WERI-Rb-1 (cell line): ENCODE measurements around the gene RARS2.

Source experiments
- DNase-seq: peaks from one replicate; pipeline ENCODE4 v3.0.0-alpha.2; 2020
- H3K27ac ChIP-seq: fragments of 250-450 bp; sonication (Bioruptor Pico); 2 replicates; pipeline ENCODE4 v1.5.1; 2020; ENCODE audit warnings: mild to moderate bottlenecking, moderate library complexity
- H3K27me3 ChIP-seq: fragments of 250-450 bp; sonication (Bioruptor Pico); 2 replicates; pipeline ENCODE4 v1.5.1; 2021; ENCODE audit warnings: mild to moderate bottlenecking, low read depth, moderate library complexity; ENCODE audit not compliant: insufficient read depth, severe bottlenecking
- H3K36me3 ChIP-seq: fragments of 250-450 bp; sonication (Bioruptor Pico); 2 replicates; pipeline ENCODE4 v1.5.1; 2020; ENCODE audit warnings: mild to moderate bottlenecking, moderate library complexity
- H3K4me3 ChIP-seq: 2 replicates; pipeline ENCODE4 v1.5.1; 2011; ENCODE audit warnings: low read depth, mild to moderate bottlenecking, control low read depth, low read length
- H3K9me3 ChIP-seq: fragments of 250-450 bp; sonication (Bioruptor Pico); 2 replicates; pipeline ENCODE4 v1.5.1; 2021; ENCODE audit warnings: mild to moderate bottlenecking, moderate library complexity; ENCODE audit not compliant: severe bottlenecking
- CTCF ChIP-seq: IDR thresholded peaks from 2 replicates; pipeline ENCODE4 v1.5.1; 2011; ENCODE audit warnings: low read depth, mild to moderate bottlenecking, control low read depth, inconsistent platforms, low read length

The RARS2 gene

DNA sequence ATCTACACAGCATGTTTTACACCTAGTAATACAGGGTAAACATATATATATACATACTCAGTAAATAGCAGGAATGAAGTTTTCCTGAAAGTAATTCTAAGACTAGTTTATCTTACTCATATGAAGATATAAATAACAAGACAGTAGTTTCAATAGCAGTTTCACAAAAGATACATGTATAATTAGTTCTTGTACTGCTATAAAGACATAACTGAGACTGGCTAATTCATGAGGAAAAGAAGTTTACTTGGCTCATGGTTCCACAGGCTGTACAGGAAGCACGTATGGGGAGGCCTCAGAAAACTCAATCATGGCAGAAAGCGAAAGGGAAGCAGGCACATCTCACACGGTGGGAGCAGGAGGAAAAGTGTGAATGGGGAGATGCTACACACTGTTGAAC is 16.9 kb downstream of the RARS2 start:
- H3K4me3 ChIP-seq = no peak overlapping the region
- H3K36me3 ChIP-seq = peaks cover 3% of the 10 kb centered on the region; the same call in 1 of the 2 replicates
- TF ChIP-seq CTCF = no peak

GRCh38 chr6:87572021-87572420 is 17.8 kb downstream of the RARS2 start:
- Histone ChIP-seq H3K9me3 (no peaks in the 10 kb centered on the region), H3K27me3 (no peaks in the 10 kb centered on the region), H3K27ac (no peak overlapping the region), H3K36me3 (peaks cover 3% of the 10 kb centered on the region; the same call in 1 of the 2 replicates), H3K4me3 (no peak overlapping the region)
- DNase-seq = no peak
- TF ChIP-seq CTCF = no peak

More for the DNA sequence above, 16.9 kb downstream of the RARS2 start:
- DNase-seq = no peak
- no peak overlapping the region for H3K27ac ChIP-seq
- H3K9me3 ChIP-seq = no peaks in the 10 kb centered on the region
- no peaks in the 10 kb centered on the region for H3K27me3 ChIP-seq

DNA sequence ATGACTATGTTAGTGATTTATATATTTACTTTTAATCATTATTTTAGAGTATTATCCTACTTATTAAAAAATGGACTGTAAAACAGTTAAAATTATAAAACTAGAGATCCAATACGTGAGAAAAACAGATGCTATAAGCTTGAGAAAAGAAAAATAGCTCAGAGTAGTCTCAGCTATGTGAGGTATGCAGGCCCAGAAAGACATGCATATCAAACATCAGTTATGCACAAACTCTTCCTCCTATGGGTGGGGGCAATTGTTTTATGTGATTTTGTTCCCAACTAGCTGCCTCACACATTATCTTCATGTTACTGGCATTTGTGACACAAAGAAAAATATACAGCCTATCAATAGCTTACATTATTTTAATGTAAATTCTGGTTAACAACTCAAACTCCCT is 28.8 kb downstream of the RARS2 start:
- H3K4me3 ChIP-seq = no peak overlapping the region
- peaks cover 47% of the 10 kb centered on the region for H3K36me3 ChIP-seq
- no peak for TF ChIP-seq CTCF
- no peaks in the 10 kb centered on the region for H3K27me3 ChIP-seq
- H3K9me3 ChIP-seq = no peaks in the 10 kb centered on the region
- no peak for DNase-seq
- H3K27ac ChIP-seq = no peak overlapping the region

DNA sequence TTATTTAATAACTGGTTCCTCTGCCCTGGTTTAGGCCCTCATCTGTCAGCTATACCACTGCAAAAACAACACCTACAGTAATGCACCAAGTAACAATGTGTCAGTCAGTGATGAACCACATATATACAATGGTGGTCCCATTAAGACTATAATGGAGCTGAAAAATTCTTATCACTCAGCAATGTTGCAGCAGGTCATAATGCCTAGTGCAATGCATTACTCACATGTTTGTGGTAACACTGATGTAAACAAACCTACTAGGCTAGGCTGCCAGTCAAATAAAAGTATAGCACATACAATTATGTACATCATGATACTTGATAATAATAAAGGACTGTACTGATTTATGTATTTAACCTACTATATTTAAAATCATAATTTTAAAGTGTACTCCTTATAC is 31.3 kb downstream of the RARS2 start:
- Histone ChIP-seq H3K36me3 (peaks cover 50% of the 10 kb centered on the region), H3K9me3 (no peaks in the 10 kb centered on the region), H3K4me3 (no peak overlapping the region), H3K27me3 (no peaks in the 10 kb centered on the region), H3K27ac (no peak overlapping the region)
- no peak for TF ChIP-seq CTCF
- DNase-seq = no peak

DNA sequence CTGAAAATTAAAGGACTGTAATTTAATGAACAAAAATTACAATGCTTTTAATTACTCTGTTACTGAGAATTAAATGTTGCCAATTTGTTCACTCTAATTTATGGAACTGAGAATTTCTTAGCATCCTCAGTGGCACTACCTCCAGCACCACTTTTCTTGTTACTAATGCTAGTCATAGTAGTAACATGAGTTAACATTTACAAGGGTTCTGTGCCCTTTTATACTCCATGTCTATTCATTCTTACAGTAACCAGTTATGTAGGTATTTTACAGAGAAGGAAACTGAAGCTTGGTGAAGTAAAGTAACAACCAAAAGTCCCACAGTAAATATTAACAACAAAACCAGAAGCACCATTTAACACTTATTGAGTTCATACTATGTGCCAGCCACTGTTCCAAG is 34.3 kb downstream of the RARS2 start:
- peaks cover 31% of the 10 kb centered on the region for H3K36me3 ChIP-seq
- no peaks in the 10 kb centered on the region for H3K27me3 ChIP-seq
- H3K4me3 ChIP-seq = no peak overlapping the region
- H3K27ac ChIP-seq = no peak overlapping the region
- DNase-seq = no peak
- no peaks in the 10 kb centered on the region for H3K9me3 ChIP-seq
- TF ChIP-seq CTCF = no peak

GRCh38 chr6:87553159-87553765 is 36.5 kb downstream of the RARS2 start:
- Histone ChIP-seq H3K36me3 (peaks cover 25% of the 10 kb centered on the region), H3K9me3 (no peaks in the 10 kb centered on the region), H3K27me3 (no peaks in the 10 kb centered on the region), H3K4me3 (no peak overlapping the region), H3K27ac (no peak overlapping the region)
- TF ChIP-seq CTCF = no peak
- no peak for DNase-seq
